Right lobe of liver (tissue), 6 donors: ENCODE measurements around the gene ZYG11A. TPM values are rescaled to one million over a fixed set of nuclear protein-coding genes. Genes with fewer than 3 reads are reported as not detected.

Source experiments
- ATAC-seq, 4 donors: fragments of 200-7000 bp; cut with Tn5 transposase; one replicate each; pipeline ENCODE4 v1.9.1; 2020; ENCODE audit warnings: mild to moderate bottlenecking in 4 of 4, moderate library complexity in 4 of 4
- DNase-seq, 3 donors: peaks; one replicate each; pipeline ENCODE4 v3.0.0-alpha.2; 2020
- H3K27ac ChIP-seq, 3 donors: fragments of 200-600 bp; one replicate each; pipeline ENCODE4 v1.8.0; 2022
- H3K27me3 ChIP-seq, 2 donors: fragments of 200-600 bp; one replicate each; pipeline ENCODE4 v1.8.0; 2022
- H3K36me3 ChIP-seq, 4 donors: fragments of 200-600 bp; sonication (generic) in 1 of 4; one replicate each; pipeline versions ENCODE4 v1.5.1 to v1.8.0; 2017 to 2022; ENCODE audit warnings: control low read depth in 1 of 4
- H3K4me1 ChIP-seq, 4 donors: fragments of 200-600 bp; sonication (generic) in 1 of 4; one replicate each; pipeline versions ENCODE4 v1.5.1 to v1.8.0; 2017 to 2022; ENCODE audit warnings: control low read depth in 1 of 4
- H3K4me3 ChIP-seq, 3 donors: fragments of 200-600 bp; one replicate each; pipeline ENCODE4 v1.8.0; 2022
- H3K9me3 ChIP-seq, 4 donors: fragments of 200-600 bp; sonication (generic) in 1 of 4; one replicate each; pipeline versions ENCODE4 v1.5.1 to v1.8.0; 2017 to 2022; ENCODE audit warnings: control low read depth in 1 of 4
- POLR2A ChIP-seq: fragments of 450-650 bp; IDR thresholded peaks from one replicate; pipeline ENCODE4 v1.6.1; 2017; ENCODE audit warnings: antibody characterized with exemption, mild to moderate bottlenecking
- WGBS: methylation state at CpG from one replicate; pipeline ENCODE4 v1.1.6; 2018; ENCODE audit warnings: low coverage, low lambda C conversion rate; ENCODE audit not compliant: insufficient coverage; ENCODE audit errors: missing lambda C conversion rate; 5-methylcytosine and 5-hydroxymethylcytosine counted together
- intact Hi-C, 2 donors: fragments of 100-400 bp; cut with DNase I; formaldehyde crosslinking; loops; one replicate each; pipeline versions ENCODE4 v1.11.2 to v1.14.1; 2022
- total RNA-seq, 6 experiments: library from RNA; depleted of rRNA in 2 of 6; stranded (reverse); fragments of >200 nt in 2 of 6; fragmentation: NEBNext Ultra II Directional in 3 of 6; extraction: Animal tissue kit (Norgen Biotek cat#: 25700) in 3 of 6; gene quantifications; one replicate each; pipeline versions ENCODE4 v1.1.0 to v1.2.4, GENCODE V29; 2016 to 2023
- TF ChIP-seq, protein P1 (sequence below), 4 donors: fragments of 200-600 bp in 3 of 4; fragments of 450-650 bp in 1 of 4; IDR thresholded peaks; one replicate each; pipeline versions ENCODE4 v1.5.1 to v1.8.0; 2016 to 2022; ENCODE audit warnings: antibody characterized with exemption in 4 of 4, mild to moderate bottlenecking in 2 of 4
- donor health status: DM: no; HTN: yes; CAD: no.
- donor health status: DM: no; HTN: no; CAD: no.
- donor health status: DM: no; HTN: no; CAD: no.
- donor health status: DM: no; HTN: yes; CAD: no.
- donor health status: DM: no; HTN: yes; CAD: no.

The ZYG11A gene
- total RNA-seq, 6 experiments from 2014 or later, result 0.22 to 1.5 (median 1.0) TPM

DNA sequence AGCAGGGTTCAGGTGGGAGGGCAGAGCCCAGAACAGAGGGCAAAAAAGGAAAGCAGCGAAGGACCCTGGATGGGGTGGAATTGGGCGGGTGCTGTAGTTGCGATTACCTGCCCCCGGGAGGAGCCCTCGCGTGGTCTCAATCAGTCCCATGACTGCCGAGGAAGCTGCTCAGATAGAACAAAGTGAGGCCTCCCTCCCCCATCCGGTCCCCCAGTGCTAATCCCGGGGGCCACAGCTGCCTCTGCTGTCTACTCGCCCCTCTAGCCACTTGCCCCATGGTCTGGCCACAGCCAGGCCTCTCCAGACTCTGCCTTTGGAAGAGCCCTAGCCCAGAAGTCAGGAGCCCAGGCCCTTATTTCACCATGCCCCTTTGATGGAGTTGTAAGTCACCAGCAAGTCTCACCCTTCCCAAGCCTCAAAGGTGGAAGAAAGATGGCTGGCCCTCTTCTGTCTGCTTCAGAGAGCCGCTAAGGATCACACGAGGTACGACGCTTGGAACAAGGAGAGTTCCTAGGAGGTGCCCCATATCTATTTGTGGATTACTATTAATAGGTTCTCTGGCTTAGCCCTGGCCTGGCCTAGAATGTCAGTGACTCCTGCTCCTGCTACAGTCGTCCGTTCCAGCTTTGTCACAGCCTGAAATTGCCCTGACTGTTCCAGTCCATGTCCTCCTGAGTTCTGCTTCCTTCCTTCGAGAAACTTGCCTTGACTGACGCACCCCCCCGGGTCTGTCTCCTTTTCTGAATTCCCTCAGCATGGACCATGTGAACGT, 62.6 kb downstream of the ZYG11A start:
- Histone ChIP-seq H3K27ac (peak overlapping the region; percentile 45 to 76 (median 59)), H3K36me3 (peaks cover 0 to 22% (median 10%) of the 10 kb centered on the region in 4 donors), H3K4me3 (no peak overlapping the region), H3K9me3 (no peaks in the 10 kb centered on the region), H3K27me3 (no peaks in the 10 kb centered on the region), H3K4me1 (peaks cover 0 to 80% (median 40%) of the 10 kb centered on the region in 4 donors)
- intact Hi-C loops, result loop anchor here in 1 of 2 donors (10.0 kb wide), 1 partner anchor 270 kb away; no protein-coding TSS in a partner anchor
- 30% methylated on average over 11 of the region's 20 CpGs for WGBS
- no peak for TF ChIP-seq POLR2A
- TF ChIP-seq, protein P1, sequence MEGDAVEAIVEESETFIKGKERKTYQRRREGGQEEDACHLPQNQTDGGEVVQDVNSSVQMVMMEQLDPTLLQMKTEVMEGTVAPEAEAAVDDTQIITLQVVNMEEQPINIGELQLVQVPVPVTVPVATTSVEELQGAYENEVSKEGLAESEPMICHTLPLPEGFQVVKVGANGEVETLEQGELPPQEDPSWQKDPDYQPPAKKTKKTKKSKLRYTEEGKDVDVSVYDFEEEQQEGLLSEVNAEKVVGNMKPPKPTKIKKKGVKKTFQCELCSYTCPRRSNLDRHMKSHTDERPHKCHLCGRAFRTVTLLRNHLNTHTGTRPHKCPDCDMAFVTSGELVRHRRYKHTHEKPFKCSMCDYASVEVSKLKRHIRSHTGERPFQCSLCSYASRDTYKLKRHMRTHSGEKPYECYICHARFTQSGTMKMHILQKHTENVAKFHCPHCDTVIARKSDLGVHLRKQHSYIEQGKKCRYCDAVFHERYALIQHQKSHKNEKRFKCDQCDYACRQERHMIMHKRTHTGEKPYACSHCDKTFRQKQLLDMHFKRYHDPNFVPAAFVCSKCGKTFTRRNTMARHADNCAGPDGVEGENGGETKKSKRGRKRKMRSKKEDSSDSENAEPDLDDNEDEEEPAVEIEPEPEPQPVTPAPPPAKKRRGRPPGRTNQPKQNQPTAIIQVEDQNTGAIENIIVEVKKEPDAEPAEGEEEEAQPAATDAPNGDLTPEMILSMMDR (IDR thresholded peaks at IDR 0.05), result peak; percentile 14 to 27 (median 17)
- DNase-seq, result no peak
- ATAC-seq, result peak in 3 of 4 donors; percentile 1 to 4 (median 3)

DNA sequence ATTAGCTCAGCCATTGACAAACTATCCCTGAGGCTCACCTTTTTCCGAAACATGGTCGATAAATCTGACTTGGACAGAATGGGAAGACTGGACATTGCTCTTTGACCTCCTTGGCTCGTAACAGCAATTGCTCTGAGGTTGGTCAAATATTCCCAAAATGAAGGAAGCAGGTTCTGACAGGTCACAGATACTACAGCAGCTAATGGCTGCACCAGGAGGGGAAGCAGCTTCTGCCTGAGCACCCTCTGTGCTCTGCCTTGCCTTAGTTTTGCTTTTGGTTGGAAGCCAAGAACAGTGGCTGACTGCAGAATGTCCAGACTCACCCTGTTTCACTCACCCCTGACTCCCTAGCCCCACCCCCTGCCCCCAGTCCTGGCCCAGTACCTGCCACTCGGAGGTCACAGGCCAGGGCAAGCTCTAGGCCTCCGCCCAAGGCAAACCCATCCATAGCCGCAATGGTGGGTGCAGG, 63.6 kb downstream of the ZYG11A start:
- Histone ChIP-seq H3K4me1 (peaks cover 0 to 81% (median 37%) of the 10 kb centered on the region in 4 donors), H3K27me3 (no peaks in the 10 kb centered on the region), H3K4me3 (peak overlapping the region in 1 of 3 donors; percentile 12), H3K36me3 (peaks cover 0 to 18% (median 6%) of the 10 kb centered on the region in 4 donors), H3K9me3 (no peaks in the 10 kb centered on the region), H3K27ac (peak overlapping the region; percentile 45 to 76 (median 59))
- intact Hi-C loops, result loop anchor here in 1 of 2 donors (10.0 kb wide), 1 partner anchor 269 kb away; no protein-coding TSS in a partner anchor
- no peak for TF ChIP-seq POLR2A
- TF ChIP-seq, protein P1 (IDR thresholded peaks at IDR 0.05), result no peak
- WGBS, result 24% methylated on average over 5 of the region's 6 CpGs
- DNase-seq (peak; percentile 89 to 97 (median 95)), ATAC-seq (peak; percentile 77 to 94 (median 86))

DNA sequence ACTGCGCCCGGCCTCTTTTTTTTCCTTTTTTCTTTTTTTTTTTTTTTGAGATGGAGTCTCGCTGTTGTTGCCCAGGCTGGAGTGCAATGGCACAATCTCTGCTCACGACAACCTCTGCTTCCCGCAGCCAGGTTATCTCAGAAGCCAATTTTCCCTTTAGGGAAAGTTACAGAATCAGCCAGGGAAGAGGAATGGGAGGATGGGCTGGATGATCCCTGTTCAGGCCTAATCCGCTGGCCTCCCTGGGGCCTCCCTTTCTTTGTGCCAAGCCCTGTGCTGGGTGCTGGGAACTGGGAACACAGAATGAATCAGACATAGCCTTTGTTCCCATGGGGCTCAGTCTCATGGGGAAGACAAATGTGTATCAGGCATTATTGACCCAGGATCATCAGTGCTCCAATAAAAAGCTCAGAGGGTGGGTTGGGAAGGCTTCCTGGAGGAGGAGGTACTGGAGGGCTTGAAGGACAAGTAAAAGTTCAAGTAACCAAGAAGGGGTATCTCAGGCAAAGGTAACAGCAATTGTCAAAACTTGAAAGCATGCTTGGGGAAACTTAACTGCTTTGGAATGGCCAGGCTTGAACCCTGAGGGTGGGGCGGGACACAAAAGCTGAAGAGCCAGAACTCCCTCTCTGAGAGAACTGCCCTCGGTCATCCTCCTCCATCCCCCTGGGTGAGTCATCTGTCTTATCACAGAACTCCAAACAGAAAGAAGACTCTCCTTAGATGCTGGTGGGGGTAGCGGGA, 64.7 kb downstream of the ZYG11A start:
- 40% methylated on average over 6 of the region's 9 CpGs for WGBS
- intact Hi-C loops, result loop anchor here in 1 of 2 donors (10.0 kb wide), 1 partner anchor 268 kb away; no protein-coding TSS in a partner anchor
- Histone ChIP-seq H3K4me3 (no peak overlapping the region), H3K9me3 (no peaks in the 10 kb centered on the region), H3K27ac (peak overlapping the region; percentile 27 to 76 (median 61)), H3K36me3 (peaks cover 0 to 21% (median 6%) of the 10 kb centered on the region in 4 donors), H3K27me3 (no peaks in the 10 kb centered on the region), H3K4me1 (peaks cover 0 to 90% (median 33%) of the 10 kb centered on the region in 4 donors)
- peak in 2 of 3 donors; percentile 63 to 79 for DNase-seq
- TF ChIP-seq, protein P1 (IDR thresholded peaks at IDR 0.05), result no peak
- no peak for TF ChIP-seq POLR2A
- peak; percentile 40 to 51 (median 48) for ATAC-seq

DNA sequence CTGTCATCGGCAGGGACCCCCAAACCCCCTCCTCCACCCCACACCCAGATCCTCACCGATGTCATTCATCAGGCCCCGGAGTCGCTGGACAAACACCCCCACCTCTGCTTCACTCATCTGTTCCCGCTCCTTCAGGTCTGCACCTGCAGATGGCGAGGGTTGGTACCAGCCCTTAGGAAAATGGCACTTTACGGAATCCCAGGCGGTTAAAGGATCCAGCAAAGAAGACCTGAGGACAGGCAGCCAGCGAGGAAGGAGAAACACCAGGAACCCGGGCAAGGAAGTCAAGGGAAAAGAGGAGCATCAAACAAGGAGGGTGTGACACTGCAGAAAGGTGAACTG, 65.2 kb downstream of the ZYG11A start:
- no peak for ATAC-seq
- H3K27ac ChIP-seq, result peak overlapping the region in 2 of 3 donors; percentile 61 to 76
- peaks cover 0 to 21% (median 6%) of the 10 kb centered on the region in 4 donors for H3K36me3 ChIP-seq

More for the DNA sequence above, 65.2 kb downstream of the ZYG11A start:
- 82% methylated on average over 3 of the region's 10 CpGs for WGBS
- Histone ChIP-seq H3K27me3 (no peaks in the 10 kb centered on the region), H3K4me1 (peaks cover 0 to 94% (median 30%) of the 10 kb centered on the region in 4 donors), H3K4me3 (no peak overlapping the region), H3K9me3 (no peaks in the 10 kb centered on the region)
- TF ChIP-seq, protein P1 (IDR thresholded peaks at IDR 0.05), result no peak
- no peak for TF ChIP-seq POLR2A
- no peak for DNase-seq
- intact Hi-C loops, result loop anchor here in 1 of 2 donors (10.0 kb wide), 1 partner anchor 267 kb away; no protein-coding TSS in a partner anchor
